ENCODE results near the gene ASAP3. TPM values are rescaled to one million over a fixed set of nuclear protein-coding genes. Genes with fewer than 3 reads are reported as not detected.

ASAP3 gene
- total and polyA plus RNA-seq, 2 of the 13 experiments (the other 11 are each of a cell fraction or from before 2014, with no cell fraction given) = 32.6 to 37.0 TPM

DNA sequence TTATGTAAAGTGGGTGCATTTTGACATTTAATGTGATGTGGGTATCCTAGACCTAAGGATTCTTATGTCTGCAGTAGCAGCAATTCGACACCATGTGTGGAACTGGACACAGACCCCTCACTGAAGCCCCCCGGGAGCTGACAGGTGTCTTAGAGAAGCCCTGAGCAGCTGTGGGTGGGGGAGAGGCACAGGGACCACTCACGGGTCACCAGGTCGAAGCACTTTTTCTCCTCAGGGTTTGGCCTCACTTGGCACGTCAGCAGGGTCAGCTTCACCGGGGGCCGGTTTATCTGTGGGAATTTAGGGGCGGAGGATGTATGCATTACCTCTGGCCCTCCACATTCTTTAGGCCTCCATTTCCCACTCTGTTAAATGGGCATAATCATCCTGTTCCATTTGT is 45.4 kb downstream of the ASAP3 start:
- no peak overlapping the region for H3K4me3 ChIP-seq (replicated peaks in 1 of 3; ENCODE audit: insufficient read depth in 1 of 3, low read depth in 2 of 3, low read length in 3 of 3)
- no peaks in the 10 kb centered on the region for H3K27me3 ChIP-seq (ENCODE audit: control insufficient read depth in 1 of 2, insufficient read depth in 2 of 2, low read length in 2 of 2)
- no peak for DNase-seq (ENCODE audit: low spot score)
- H3K27ac ChIP-seq (ENCODE audit: extremely low read length, insufficient read depth, low read length) = no peak overlapping the region
- no peak overlapping the region for H3K9ac ChIP-seq (ENCODE audit: insufficient read depth, low read depth, low read length)
- ChIA-PET POLR2A (no interaction called here), CTCF (ENCODE audit: low intra/inter-chr PET ratio, low total read pairs) (no interaction called here)
- FAIRE-seq = no peak
- no peak for ATAC-seq
- no peaks in the 10 kb centered on the region for H3K4me1 ChIP-seq (ENCODE audit: insufficient read depth, low read length)
- no peak overlapping the region for H3K4me2 ChIP-seq (ENCODE audit: low read depth, low read length)
- intact Hi-C loops (cut with micrococcal nuclease; ENCODE audit: unreplicated experiment) = no loop called here
- H4K20me1 ChIP-seq (ENCODE audit: insufficient read depth, low read length) = no peaks in the 10 kb centered on the region
- no peaks in the 10 kb centered on the region for H3K79me2 ChIP-seq (ENCODE audit: insufficient read depth, low read length)
- in situ Hi-C loops (cut with HindIII; ENCODE audit: extremely low pct_ligation_motif_present, low pct_unique_long_range_greater_than_20kb) = no loop called here
- BruUV-seq (replicated peaks) = no TSS peak
- H3K9me3 ChIP-seq (ENCODE audit: low read length) = no peaks in the 10 kb centered on the region
- TF ChIP-seq ZNF629 (CRISPR knock-in tag; conservative IDR thresholded peaks at IDR 0.05) = peak; percentile 52; the same call in 1 of the 2 replicates
- no peak for TF ChIP-seq ZNF766 (CRISPR knock-in tag; IDR thresholded peaks at IDR 0.05; ENCODE audit: borderline replicate concordance)
- no peak for TF ChIP-seq DR1 (CRISPR knock-in tag; IDR thresholded peaks at IDR 0.05)
- TF ChIP-seq ZNF318 (CRISPR knock-in tag; IDR thresholded peaks at IDR 0.05) = no peak
- TF ChIP-seq, protein P1, sequence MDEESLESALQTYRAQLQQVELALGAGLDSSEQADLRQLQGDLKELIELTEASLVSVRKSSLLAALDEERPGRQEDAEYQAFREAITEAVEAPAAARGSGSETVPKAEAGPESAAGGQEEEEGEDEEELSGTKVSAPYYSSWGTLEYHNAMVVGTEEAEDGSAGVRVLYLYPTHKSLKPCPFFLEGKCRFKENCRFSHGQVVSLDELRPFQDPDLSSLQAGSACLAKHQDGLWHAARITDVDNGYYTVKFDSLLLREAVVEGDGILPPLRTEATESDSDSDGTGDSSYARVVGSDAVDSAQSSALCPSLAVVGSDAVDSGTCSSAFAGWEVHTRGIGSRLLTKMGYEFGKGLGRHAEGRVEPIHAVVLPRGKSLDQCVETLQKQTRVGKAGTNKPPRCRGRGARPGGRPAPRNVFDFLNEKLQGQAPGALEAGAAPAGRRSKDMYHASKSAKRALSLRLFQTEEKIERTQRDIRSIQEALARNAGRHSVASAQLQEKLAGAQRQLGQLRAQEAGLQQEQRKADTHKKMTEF (CRISPR knock-in tag; IDR thresholded peaks at IDR 0.05) = no peak
- peaks cover 19 to 48% of the 10 kb centered on the region in 2 experiments for H3K36me3 ChIP-seq (replicated peaks in 1 of 2; ENCODE audit: control insufficient read depth in 1 of 2, insufficient read depth in 2 of 2, low read length in 2 of 2)
- H2AFZ ChIP-seq (ENCODE audit: low read length) = no peak overlapping the region
- WGBS (ENCODE audit: low lambda C conversion rate) = 98% methylated on average over 6 of the region's 8 CpGs

Data from HepG2 (cell line).